GM12878 (cell line): ENCODE measurements around the gene DPH6. TPM values are rescaled to one million over a fixed set of nuclear protein-coding genes. Genes with fewer than 3 reads are reported as not detected.

Source experiments
- ATAC-seq: fragments of 200-7000 bp; cut with Tn5 transposase; 3 replicates; pipeline ENCODE4 v1.9.1; 2020; ENCODE audit warnings: mild to moderate bottlenecking, moderate library complexity
- BruUV-seq: library from RNA; stranded (reverse); fragments of 400-500 nt; replicated peaks from 2 replicates; lab custom pipeline; 2021; lab: Mats Ljungman, UMichigan
- CTCF ChIA-PET: fragments of 300-600 bp; sonication (Branson Sonifier 250); formaldehyde crosslinking; extraction: SDS; loops from one replicate; lab custom pipeline; 2021; ENCODE audit warnings: inconsistent platforms; lab: Yijun Ruan, JAX
- POLR2A ChIA-PET: fragments of 350-600 bp; formaldehyde crosslinking; extraction: SDS; loops from one replicate; lab custom pipeline; 2021; ENCODE audit warnings: inconsistent platforms; lab: Charles Lee
- RAD21 ChIA-PET: fragments of 300-600 bp; sonication (Branson Sonifier 250); formaldehyde crosslinking; loops from one replicate; lab custom pipeline; 2023; ENCODE audit warnings: antibody characterized with exemption; ENCODE audit not compliant: unreplicated experiment; lab: Charles Lee
- SMC1A ChIA-PET: fragments of 300-600 bp; sonication (Branson Sonifier 250); formaldehyde crosslinking; loops from one replicate; lab custom pipeline; 2023; ENCODE audit not compliant: unreplicated experiment, uncharacterized antibody; lab: Charles Lee
- DNase-seq: peaks from one replicate; pipeline ENCODE4 v3.0.0-alpha.2; 2011; ENCODE audit warnings: low read depth, low spot score
- FAIRE-seq: peaks from 3 replicates; lab custom pipeline; 2011; peaks lifted over from hg19 to GRCh38; lab: Jason Lieb, UNC
- H2AFZ ChIP-seq: 2 replicates; pipeline ENCODE4 v1.6.0; 2011; ENCODE audit warnings: low read depth, low read length, control low read depth; ENCODE audit not compliant: control insufficient read depth
- H3K27ac ChIP-seq: 2 replicates; pipeline ENCODE4 v1.5.1; 2011; ENCODE audit warnings: control low read depth; ENCODE audit not compliant: control insufficient read depth, insufficient read depth
- H3K27me3 ChIP-seq, 2 experiments: replicated peaks in 1 of 2; 2 replicates each; pipeline versions ENCODE4 v1.6.0 to v1.6.1; 2011; ENCODE audit warnings: low read length in 1 of 2; ENCODE audit not compliant: control insufficient read depth in 2 of 2, insufficient read depth in 2 of 2
- H3K36me3 ChIP-seq, 2 experiments: 2 replicates each; pipeline ENCODE4 v1.5.1; 2011; ENCODE audit warnings: low read length in 1 of 2; ENCODE audit not compliant: control insufficient read depth in 2 of 2, insufficient read depth in 2 of 2
- H3K4me1 ChIP-seq: 2 replicates; pipeline ENCODE4 v1.6.1; 2011; ENCODE audit warnings: mild to moderate bottlenecking, low read length, moderate library complexity, mixed read lengths; ENCODE audit not compliant: control insufficient read depth, insufficient read depth
- H3K4me2 ChIP-seq: 2 replicates; pipeline ENCODE4 v1.6.0; 2011; ENCODE audit warnings: control low read depth; ENCODE audit not compliant: control insufficient read depth, insufficient read depth
- H3K4me3 ChIP-seq: fragments of 200-600 bp; sonication (generic); 2 replicates; pipeline ENCODE4 v1.5.1; 2016
- H3K79me2 ChIP-seq: 2 replicates; pipeline ENCODE4 v1.6.0; 2011; ENCODE audit warnings: low read length; ENCODE audit not compliant: control insufficient read depth, insufficient read depth
- H3K9ac ChIP-seq: 2 replicates; pipeline ENCODE4 v1.8.0; 2011; ENCODE audit warnings: low read length, control low read depth, mixed read lengths; ENCODE audit not compliant: control insufficient read depth, insufficient read depth
- H3K9me3 ChIP-seq: replicated peaks from 3 replicates; pipeline ENCODE4 v1.5.1; 2011; ENCODE audit warnings: mild to moderate bottlenecking, low read length; ENCODE audit not compliant: control insufficient read depth, insufficient read depth
- H4K20me1 ChIP-seq: 2 replicates; pipeline ENCODE4 v1.6.0; 2011; ENCODE audit not compliant: control insufficient read depth, insufficient read depth
- HDAC2 ChIP-seq: fragments of 200-600 bp; sonication (generic); IDR thresholded peaks from 2 replicates; pipeline ENCODE4 v1.6.1; 2017
- HDAC6 ChIP-seq: fragments of 200-600 bp; sonication (generic); IDR thresholded peaks from one replicate; pipeline ENCODE4 v1.8.0; 2017; ENCODE audit warnings: antibody characterized with exemption; ENCODE audit not compliant: unreplicated experiment
- JUND ChIP-seq: IDR thresholded peaks from 2 replicates; pipeline ENCODE4 v1.6.1; 2012; ENCODE audit warnings: low read depth, mild to moderate bottlenecking, low read length, improper control_type of control experiment, moderate library complexity
- MEF2B ChIP-seq: fragments of 450-650 bp; IDR thresholded peaks from 2 replicates; pipeline ENCODE4 v1.6.1; 2018; ENCODE audit warnings: mild to moderate bottlenecking, moderate library complexity; ENCODE audit not compliant: partially characterized antibody, poor library complexity, severe bottlenecking
- MTA3 ChIP-seq: IDR thresholded peaks from 2 replicates; pipeline ENCODE4 v1.6.1; 2012; ENCODE audit warnings: low read length, inconsistent platforms, borderline replicate concordance
- NFYA ChIP-seq: IDR thresholded peaks from 2 replicates; pipeline ENCODE4 v1.6.1; 2011; ENCODE audit warnings: low read depth, mild to moderate bottlenecking, low read length, improper control_type of control experiment, borderline replicate concordance
- NR2C2 ChIP-seq: IDR thresholded peaks from 2 replicates; pipeline ENCODE4 v1.6.1; 2011; ENCODE audit warnings: borderline replicate concordance, low read depth; ENCODE audit not compliant: control insufficient read depth, insufficient read length
- NRF1 ChIP-seq: conservative IDR thresholded peaks from 2 replicates; pipeline ENCODE4 v1.6.1; 2011; ENCODE audit warnings: mild to moderate bottlenecking, low read depth, low read length, improper control_type of control experiment
- PAX8 ChIP-seq: fragments of 450-650 bp; IDR thresholded peaks from 2 replicates; pipeline ENCODE4 v1.6.1; 2017; ENCODE audit warnings: mild to moderate bottlenecking, moderate library complexity
- SMC3 ChIP-seq: IDR thresholded peaks from 2 replicates; pipeline ENCODE4 v1.6.1; 2011; ENCODE audit warnings: low read length, improper control_type of control experiment, borderline replicate concordance
- SUPT20H ChIP-seq: IDR thresholded peaks from 2 replicates; pipeline ENCODE4 v1.6.1; 2011; ENCODE audit warnings: low read depth, mild to moderate bottlenecking, low read length, moderate library complexity, borderline replicate concordance; ENCODE audit not compliant: control insufficient read depth
- WGBS: methylation state at CpG from one replicate; pipeline ENCODE4 v1.1.6; 2016; ENCODE audit warnings: low lambda C conversion rate; ENCODE audit not compliant: insufficient replicate concordance, insufficient coverage; ENCODE audit errors: missing lambda C conversion rate; 5-methylcytosine and 5-hydroxymethylcytosine counted together
- in situ Hi-C: fragments of 300-500 bp; cut with MboI; formaldehyde crosslinking; loops from 9 replicates; pipeline ENCODE4 v1.14.3; 2018; ENCODE audit warnings: mixed read lengths
- intact Hi-C: fragments of 100-400 bp; cut with micrococcal nuclease; formaldehyde crosslinking; loops from one replicate; pipeline ENCODE4 v1.14.2; 2022; ENCODE audit not compliant: unreplicated experiment
- polyA plus RNA-seq, 11 experiments: library from polyadenylated mRNA; depleted of rRNA in 4 of 11; unstranded in 6 of 11; stranded (reverse) in 5 of 11; fragments of >200 nt; fragmentation: Nextera tagmentation in 4 of 11; fragmentation: Illumina TruSeq in 1 of 11; extraction: Ambion mirVana in 4 of 11; extraction: Trizol in 1 of 11; gene quantifications; 1 replicate in 1 of 11; 2 replicates in 10 of 11; pipeline versions ENCODE4 v1.2.1 to v1.2.3, GENCODE V29; 2011 to 2016; ENCODE audit warnings: inconsistent platforms in 2 of 11, missing spikeins in 2 of 11, low read depth in 1 of 11
- total RNA-seq, 4 experiments: library from RNA; depleted of rRNA in 3 of 4; stranded (reverse); fragments of >200 nt in 3 of 4; fragmentation: Illumina TruSeq in 1 of 4; extraction: Trizol in 1 of 4; gene quantifications; 2 replicates each; pipeline versions ENCODE4 v1.2.1 to v1.2.3, GENCODE V29; 2013 to 2021
- TF ChIP-seq, protein P1 (sequence below): IDR thresholded peaks from 2 replicates; pipeline ENCODE4 v1.6.1; 2011; ENCODE audit warnings: borderline replicate concordance, low read depth, mild to moderate bottlenecking, moderate library complexity, low read length; ENCODE audit not compliant: insufficient read depth, poor library complexity, severe bottlenecking
- TF ChIP-seq, protein P2 (sequence below): IDR thresholded peaks from 2 replicates; pipeline ENCODE4 v1.6.1; 2012; ENCODE audit warnings: improper control_type of control experiment, low read depth, low read length; ENCODE audit not compliant: insufficient replicate concordance
- TF ChIP-seq, protein P3 (sequence below): fragments of 450-650 bp; IDR thresholded peaks from 2 replicates; pipeline ENCODE4 v1.6.1; 2017; ENCODE audit warnings: mild to moderate bottlenecking

The DPH6 gene
- total and polyA plus RNA-seq, 10 of the 15 experiments (the other 5 are each of a cell fraction or from before 2014, with no cell fraction given) = 9.0 to 68.5 (median 17.1) TPM

DNA sequence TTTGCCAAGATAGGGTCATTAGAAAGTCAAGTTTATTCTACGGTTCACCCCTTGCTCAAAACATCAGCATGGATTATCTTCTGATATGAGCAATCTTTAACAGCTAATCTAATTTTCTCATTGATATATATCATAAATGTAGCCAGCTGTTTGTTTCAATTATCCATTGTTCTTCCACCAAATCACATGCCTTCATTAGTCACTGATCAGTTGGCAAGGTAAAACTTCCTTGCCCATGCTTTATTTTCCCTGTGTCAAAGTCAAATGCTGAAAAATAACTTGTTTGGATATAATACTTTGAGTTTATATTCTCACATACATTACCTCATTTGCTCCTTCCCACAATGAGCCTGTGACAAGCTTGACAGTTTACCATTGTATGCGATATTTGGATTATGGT, 60.6 kb downstream of the DPH6 start:
- SMC1A ChIA-PET = interaction anchor here (0.7 kb wide), 1 partner anchor 84 kb away, joined by 3 read pairs; no protein-coding TSS in a partner anchor

More for the DNA sequence above, 60.6 kb downstream of the DPH6 start:
- no peak overlapping the region for H3K4me3 ChIP-seq
- no peak for FAIRE-seq
- BruUV-seq = no TSS peak
- intact Hi-C loops (no loop called here), in situ Hi-C loops (no loop called here)
- H4K20me1 ChIP-seq = no peaks in the 10 kb centered on the region
- no peak for DNase-seq
- no peaks in the 10 kb centered on the region for H3K4me1 ChIP-seq
- ChIA-PET RAD21 (no interaction called here), POLR2A (interaction anchor here (0.7 kb wide), 1 partner anchor 190 kb away, joined by 3 read pairs; no protein-coding TSS in a partner anchor), CTCF (no interaction called here)
- WGBS = 100% methylated on average over 2 of the region's 2 CpGs
- no peak overlapping the region for H3K4me2 ChIP-seq
- H3K36me3 ChIP-seq = no peaks in the 10 kb centered on the region
- no peak overlapping the region for H3K9ac ChIP-seq
- TF ChIP-seq, protein P1, sequence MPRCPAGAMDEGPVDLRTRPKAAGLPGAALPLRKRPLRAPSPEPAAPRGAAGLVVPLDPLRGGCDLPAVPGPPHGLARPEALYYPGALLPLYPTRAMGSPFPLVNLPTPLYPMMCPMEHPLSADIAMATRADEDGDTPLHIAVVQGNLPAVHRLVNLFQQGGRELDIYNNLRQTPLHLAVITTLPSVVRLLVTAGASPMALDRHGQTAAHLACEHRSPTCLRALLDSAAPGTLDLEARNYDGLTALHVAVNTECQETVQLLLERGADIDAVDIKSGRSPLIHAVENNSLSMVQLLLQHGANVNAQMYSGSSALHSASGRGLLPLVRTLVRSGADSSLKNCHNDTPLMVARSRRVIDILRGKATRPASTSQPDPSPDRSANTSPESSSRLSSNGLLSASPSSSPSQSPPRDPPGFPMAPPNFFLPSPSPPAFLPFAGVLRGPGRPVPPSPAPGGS = no peak
- TF ChIP-seq, protein P2, sequence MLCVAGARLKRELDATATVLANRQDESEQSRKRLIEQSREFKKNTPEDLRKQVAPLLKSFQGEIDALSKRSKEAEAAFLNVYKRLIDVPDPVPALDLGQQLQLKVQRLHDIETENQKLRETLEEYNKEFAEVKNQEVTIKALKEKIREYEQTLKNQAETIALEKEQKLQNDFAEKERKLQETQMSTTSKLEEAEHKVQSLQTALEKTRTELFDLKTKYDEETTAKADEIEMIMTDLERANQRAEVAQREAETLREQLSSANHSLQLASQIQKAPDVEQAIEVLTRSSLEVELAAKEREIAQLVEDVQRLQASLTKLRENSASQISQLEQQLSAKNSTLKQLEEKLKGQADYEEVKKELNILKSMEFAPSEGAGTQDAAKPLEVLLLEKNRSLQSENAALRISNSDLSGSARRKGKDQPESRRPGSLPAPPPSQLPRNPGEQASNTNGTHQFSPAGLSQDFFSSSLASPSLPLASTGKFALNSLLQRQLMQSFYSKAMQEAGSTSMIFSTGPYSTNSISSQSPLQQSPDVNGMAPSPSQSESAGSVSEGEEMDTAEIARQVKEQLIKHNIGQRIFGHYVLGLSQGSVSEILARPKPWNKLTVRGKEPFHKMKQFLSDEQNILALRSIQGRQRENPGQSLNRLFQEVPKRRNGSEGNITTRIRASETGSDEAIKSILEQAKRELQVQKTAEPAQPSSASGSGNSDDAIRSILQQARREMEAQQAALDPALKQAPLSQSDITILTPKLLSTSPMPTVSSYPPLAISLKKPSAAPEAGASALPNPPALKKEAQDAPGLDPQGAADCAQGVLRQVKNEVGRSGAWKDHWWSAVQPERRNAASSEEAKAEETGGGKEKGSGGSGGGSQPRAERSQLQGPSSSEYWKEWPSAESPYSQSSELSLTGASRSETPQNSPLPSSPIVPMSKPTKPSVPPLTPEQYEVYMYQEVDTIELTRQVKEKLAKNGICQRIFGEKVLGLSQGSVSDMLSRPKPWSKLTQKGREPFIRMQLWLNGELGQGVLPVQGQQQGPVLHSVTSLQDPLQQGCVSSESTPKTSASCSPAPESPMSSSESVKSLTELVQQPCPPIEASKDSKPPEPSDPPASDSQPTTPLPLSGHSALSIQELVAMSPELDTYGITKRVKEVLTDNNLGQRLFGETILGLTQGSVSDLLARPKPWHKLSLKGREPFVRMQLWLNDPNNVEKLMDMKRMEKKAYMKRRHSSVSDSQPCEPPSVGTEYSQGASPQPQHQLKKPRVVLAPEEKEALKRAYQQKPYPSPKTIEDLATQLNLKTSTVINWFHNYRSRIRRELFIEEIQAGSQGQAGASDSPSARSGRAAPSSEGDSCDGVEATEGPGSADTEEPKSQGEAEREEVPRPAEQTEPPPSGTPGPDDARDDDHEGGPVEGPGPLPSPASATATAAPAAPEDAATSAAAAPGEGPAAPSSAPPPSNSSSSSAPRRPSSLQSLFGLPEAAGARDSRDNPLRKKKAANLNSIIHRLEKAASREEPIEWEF = no peak
- TF ChIP-seq JUND = no peak
- TF ChIP-seq SUPT20H = no peak
- no peak for TF ChIP-seq MEF2B
- TF ChIP-seq, protein P3, sequence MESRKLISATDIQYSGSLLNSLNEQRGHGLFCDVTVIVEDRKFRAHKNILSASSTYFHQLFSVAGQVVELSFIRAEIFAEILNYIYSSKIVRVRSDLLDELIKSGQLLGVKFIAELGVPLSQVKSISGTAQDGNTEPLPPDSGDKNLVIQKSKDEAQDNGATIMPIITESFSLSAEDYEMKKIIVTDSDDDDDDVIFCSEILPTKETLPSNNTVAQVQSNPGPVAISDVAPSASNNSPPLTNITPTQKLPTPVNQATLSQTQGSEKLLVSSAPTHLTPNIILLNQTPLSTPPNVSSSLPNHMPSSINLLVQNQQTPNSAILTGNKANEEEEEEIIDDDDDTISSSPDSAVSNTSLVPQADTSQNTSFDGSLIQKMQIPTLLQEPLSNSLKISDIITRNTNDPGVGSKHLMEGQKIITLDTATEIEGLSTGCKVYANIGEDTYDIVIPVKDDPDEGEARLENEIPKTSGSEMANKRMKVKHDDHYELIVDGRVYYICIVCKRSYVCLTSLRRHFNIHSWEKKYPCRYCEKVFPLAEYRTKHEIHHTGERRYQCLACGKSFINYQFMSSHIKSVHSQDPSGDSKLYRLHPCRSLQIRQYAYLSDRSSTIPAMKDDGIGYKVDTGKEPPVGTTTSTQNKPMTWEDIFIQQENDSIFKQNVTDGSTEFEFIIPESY = no peak
- no peak for TF ChIP-seq NR2C2
- no peak for TF ChIP-seq NRF1
- no peak for TF ChIP-seq SMC3
- TF ChIP-seq NFYA = no peak
- no peak for TF ChIP-seq PAX8
- no peak for TF ChIP-seq HDAC6
- no peak for TF ChIP-seq MTA3
- TF ChIP-seq HDAC2 = no peak
- no peak overlapping the region for H3K27ac ChIP-seq
- no peak overlapping the region for H2AFZ ChIP-seq
- H3K9me3 ChIP-seq = peaks cover 11% of the 10 kb centered on the region
- no peaks in the 10 kb centered on the region for H3K79me2 ChIP-seq
- H3K27me3 ChIP-seq = no peaks in the 10 kb centered on the region
- ATAC-seq = no peak
